Activated CD4-positive, alpha-beta memory T cell treated with anti-CD3 and anti-CD28 coated beads for 36 hours (primary cell): ENCODE data around the gene REELD1. TPM values are rescaled to one million over a fixed set of nuclear protein-coding genes. Genes with fewer than 3 reads are reported as not detected.

Experiments used
- CTCF ChIA-PET: fragments of 350-600 bp; sonication (Branson Sonifier 250); formaldehyde crosslinking; loops from one replicate; lab custom pipeline; 2021; ENCODE audit warnings: antibody characterized with exemption, inconsistent platforms; lab: Charles Lee
- POLR2A ChIA-PET: fragments of 350-600 bp; sonication (Branson Sonifier 250); formaldehyde crosslinking; loops from one replicate; lab custom pipeline; 2021; ENCODE audit warnings: antibody characterized with exemption; lab: Charles Lee
- DNase-seq: peaks from one replicate; pipeline ENCODE4 v3.0.0-alpha.2; 2020
- H3K27ac Mint-ChIP-seq: one replicate; pipeline ENCODE4 v1.8.0; 2021; ENCODE audit warnings: mixed read lengths
- H3K27me3 Mint-ChIP-seq: one replicate; pipeline ENCODE4 v1.8.0; 2021; ENCODE audit warnings: mixed read lengths
- H3K36me3 Mint-ChIP-seq: one replicate; pipeline ENCODE4 v1.8.0; 2021; ENCODE audit warnings: mixed read lengths
- H3K4me1 Mint-ChIP-seq: one replicate; pipeline ENCODE4 v1.8.0; 2021; ENCODE audit warnings: low read depth, mixed read lengths
- H3K4me3 Mint-ChIP-seq: one replicate; pipeline ENCODE4 v1.8.0; 2021; ENCODE audit warnings: mild to moderate bottlenecking, mixed read lengths
- H3K9me3 Mint-ChIP-seq: one replicate; pipeline ENCODE4 v1.8.0; 2021; ENCODE audit warnings: mixed read lengths
- intact Hi-C: fragments of 100-400 bp; cut with micrococcal nuclease; formaldehyde crosslinking; loops from one replicate; pipeline ENCODE4 v1.15.1; 2023
- total RNA-seq, 2 experiments: library from RNA; stranded (reverse); gene quantifications; one replicate each; pipeline ENCODE4 v1.2.3, GENCODE V29; 2021

REELD1 gene
- total RNA-seq: under 1 TPM in 1 of 2 experiments, not detected in 1; 0.21 TPM

GRCh38 chr4:146214238-146214637, at the start of gene REELD1:
REELD1 (plus strand) TSS chr4:146214538; CDS start chr4:146216953, 2,415 bp downstream.
- no peaks in the 10 kb centered on the region for H3K9me3 Mint-ChIP-seq
- H3K36me3 Mint-ChIP-seq: no peaks in the 10 kb centered on the region
- intact Hi-C loops: no loop called here
- no peak within 1 kb of the TSS for H3K27ac Mint-ChIP-seq
- no peak for DNase-seq
- no peaks in the 10 kb centered on the region for H3K4me1 Mint-ChIP-seq
- no peak within 1 kb of the TSS for H3K4me3 Mint-ChIP-seq
- ChIA-PET POLR2A (no interaction called here), CTCF (no interaction called here)
- no peaks in the 10 kb centered on the region for H3K27me3 Mint-ChIP-seq

GRCh38 chr4:146165221-146165620, 49.1 kb upstream of the REELD1 start:
- H3K9me3 Mint-ChIP-seq: peaks cover 14% of the 10 kb centered on the region
- H3K4me3 Mint-ChIP-seq: no peak overlapping the region
- no peak overlapping the region for H3K27ac Mint-ChIP-seq
- H3K4me1 Mint-ChIP-seq: peaks cover 3% of the 10 kb centered on the region
- intact Hi-C loops: no loop called here
- H3K36me3 Mint-ChIP-seq: peaks cover 8% of the 10 kb centered on the region
- ChIA-PET CTCF (no interaction called here), POLR2A (no interaction called here)
- H3K27me3 Mint-ChIP-seq: peaks cover 8% of the 10 kb centered on the region
- no peak for DNase-seq

GRCh38 chr4:146165840-146166239, 48.5 kb upstream of the REELD1 start:
- Mint-ChIP-seq H3K4me1 (peaks cover 3% of the 10 kb centered on the region), H3K4me3 (no peak overlapping the region), H3K27ac (no peak overlapping the region), H3K27me3 (peaks cover 7% of the 10 kb centered on the region), H3K36me3 (peaks cover 8% of the 10 kb centered on the region), H3K9me3 (peaks cover 12% of the 10 kb centered on the region)
- POLR2A ChIA-PET: no interaction called here
- no peak for DNase-seq
- CTCF ChIA-PET: no interaction called here
- intact Hi-C loops: no loop called here

- DNase-seq: no peak
- Mint-ChIP-seq H3K36me3 (no peaks in the 10 kb centered on the region), H3K4me1 (peaks cover 3% of the 10 kb centered on the region), H3K4me3 (no peak overlapping the region), H3K9me3 (no peaks in the 10 kb centered on the region), H3K27me3 (no peaks in the 10 kb centered on the region), H3K27ac (no peak overlapping the region)
- intact Hi-C loops: loop anchor here (10.0 kb wide), 2 partner anchors 685 to 985 kb away; partner anchors contain the start of genes OTUD4 and SMAD1
- POLR2A ChIA-PET: no interaction called here
- CTCF ChIA-PET: interaction anchor here (1.9 kb wide), 1 partner anchor 75 kb away, joined by 9 read pairs; no protein-coding TSS in a partner anchor
Measured at GRCh38 chr4:146170149-146170548, 44.2 kb upstream of the REELD1 start.

GRCh38 chr4:146175541-146176453, 38.5 kb upstream of the REELD1 start, which contains the start of gene LSM6:
LSM6 (plus strand) TSS chr4:146175718; CDS start chr4:146182922, 7,204 bp downstream.
- peak; percentile 89 for DNase-seq
- Mint-ChIP-seq H3K4me3 (peak within 1 kb of the TSS; percentile 83), H3K27ac (peak within 1 kb of the TSS; percentile 87), H3K9me3 (no peaks in the 10 kb centered on the region), H3K36me3 (peaks cover 6% of the 10 kb centered on the region), H3K4me1 (peaks cover 42% of the 10 kb centered on the region), H3K27me3 (no peaks in the 10 kb centered on the region)
- ChIA-PET POLR2A (no interaction called here), CTCF (no interaction called here)
- intact Hi-C loops: loop anchor here (1.0 to 10.0 kb wide), 9 partner anchors 43 to 991 kb away; partner anchors contain the start of genes OTUD4, SLC10A7, SMAD1 and ZNF827

- peaks cover 46% of the 10 kb centered on the region for H3K4me1 Mint-ChIP-seq
- no peaks in the 10 kb centered on the region for H3K27me3 Mint-ChIP-seq
- ChIA-PET POLR2A (no interaction called here), CTCF (no interaction called here)
- H3K9me3 Mint-ChIP-seq: no peaks in the 10 kb centered on the region
- intact Hi-C loops: loop anchor here (5.0 to 10.0 kb wide), 5 partner anchors 70 to 992 kb away; partner anchors contain the start of genes OTUD4, SLC10A7 and SMAD1
- H3K36me3 Mint-ChIP-seq: peaks cover 6% of the 10 kb centered on the region
- peak overlapping the region; percentile 83 for H3K4me3 Mint-ChIP-seq
- H3K27ac Mint-ChIP-seq: no peak overlapping the region
- DNase-seq: no peak
Measured at GRCh38 chr4:146176891-146177290, 37.4 kb upstream of the REELD1 start.

GRCh38 chr4:146178126-146178525, 36.2 kb upstream of the REELD1 start:
- Mint-ChIP-seq H3K4me1 (peaks cover 53% of the 10 kb centered on the region), H3K36me3 (peaks cover 9% of the 10 kb centered on the region), H3K27me3 (no peaks in the 10 kb centered on the region), H3K9me3 (no peaks in the 10 kb centered on the region), H3K4me3 (no peak overlapping the region), H3K27ac (no peak overlapping the region)
- no peak for DNase-seq
- intact Hi-C loops: loop anchor here (5.0 to 10.0 kb wide), 5 partner anchors 71 to 993 kb away; partner anchors contain the start of genes OTUD4, SLC10A7 and SMAD1
- ChIA-PET POLR2A (no interaction called here), CTCF (interaction anchor here (1.1 kb wide), 1 partner anchor 555 kb away, joined by 3 read pairs; no protein-coding TSS in a partner anchor)

- H3K27ac Mint-ChIP-seq: no peak overlapping the region
- H3K9me3 Mint-ChIP-seq: no peaks in the 10 kb centered on the region
- H3K4me3 Mint-ChIP-seq: no peak overlapping the region
- H3K27me3 Mint-ChIP-seq: no peaks in the 10 kb centered on the region
- ChIA-PET CTCF (interaction anchor here (0.6 to 1.0 kb wide), 2 partner anchors 9 to 342 kb away, joined by 3 read pairs; partner anchors contain the start of gene SLC10A7), POLR2A (no interaction called here)
- peaks cover 13% of the 10 kb centered on the region for H3K36me3 Mint-ChIP-seq
- intact Hi-C loops: loop anchor here (5.0 to 10.0 kb wide), 5 partner anchors 73 to 995 kb away; partner anchors contain the start of genes OTUD4, SLC10A7 and SMAD1
- peaks cover 53% of the 10 kb centered on the region for H3K4me1 Mint-ChIP-seq
- DNase-seq: no peak
Measured at GRCh38 chr4:146179784-146180370, 34.5 kb upstream of the REELD1 start.

- no peak overlapping the region for H3K4me3 Mint-ChIP-seq
- no peaks in the 10 kb centered on the region for H3K27me3 Mint-ChIP-seq
- H3K9me3 Mint-ChIP-seq: no peaks in the 10 kb centered on the region
- ChIA-PET CTCF (interaction anchor here (1.7 kb wide), 1 partner anchor 87 kb away, joined by 6 read pairs; no protein-coding TSS in a partner anchor), POLR2A (interaction anchor here (0.5 kb wide), 1 partner anchor 374 kb away, joined by 6 read pairs; no protein-coding TSS in a partner anchor)
- H3K27ac Mint-ChIP-seq: no peak overlapping the region
- DNase-seq: no peak
- intact Hi-C loops: no loop called here
- H3K36me3 Mint-ChIP-seq: peaks cover 24% of the 10 kb centered on the region
- peaks cover 42% of the 10 kb centered on the region for H3K4me1 Mint-ChIP-seq
Measured at GRCh38 chr4:146182443-146182842, 31.9 kb upstream of the REELD1 start.

GRCh38 chr4:146183209-146183608, 31.1 kb upstream of the REELD1 start:
- Mint-ChIP-seq H3K9me3 (no peaks in the 10 kb centered on the region), H3K4me1 (peaks cover 35% of the 10 kb centered on the region), H3K4me3 (no peak overlapping the region), H3K27me3 (no peaks in the 10 kb centered on the region), H3K36me3 (peaks cover 23% of the 10 kb centered on the region), H3K27ac (no peak overlapping the region)
- DNase-seq: no peak
- CTCF ChIA-PET: interaction anchor here (0.7 to 1.7 kb wide), 2 partner anchors 88 to 121 kb away, joined by 6 read pairs; no protein-coding TSS in a partner anchor
- POLR2A ChIA-PET: interaction anchor here (0.5 to 0.7 kb wide), 2 partner anchors 12 to 375 kb away, joined by 4 to 6 read pairs; no protein-coding TSS in a partner anchor
- intact Hi-C loops: no loop called here

- no peak for DNase-seq
- ChIA-PET POLR2A (no interaction called here), CTCF (interaction anchor here (0.6 kb wide), 1 partner anchor 737 kb away, joined by 3 read pairs; no protein-coding TSS in a partner anchor)
- Mint-ChIP-seq H3K4me1 (peaks cover 10% of the 10 kb centered on the region), H3K36me3 (peaks cover 30% of the 10 kb centered on the region), H3K9me3 (no peaks in the 10 kb centered on the region), H3K27ac (no peak overlapping the region), H3K4me3 (no peak overlapping the region), H3K27me3 (no peaks in the 10 kb centered on the region)
- intact Hi-C loops: no loop called here
Measured at GRCh38 chr4:146186041-146186440, 28.3 kb upstream of the REELD1 start.
